ENCODE measurements around the gene AKAP6. TPM values are rescaled to one million over a fixed set of nuclear protein-coding genes. Genes with fewer than 3 reads are reported as not detected.
A peak's percentile ranks its signal among the peaks of the same experiment; 100 is the strongest.

Gene AKAP6
- total and polyA plus RNA-seq, 7 donors = 0.60 to 56.2 (median 29.5) TPM; not detected in 1

DNA sequence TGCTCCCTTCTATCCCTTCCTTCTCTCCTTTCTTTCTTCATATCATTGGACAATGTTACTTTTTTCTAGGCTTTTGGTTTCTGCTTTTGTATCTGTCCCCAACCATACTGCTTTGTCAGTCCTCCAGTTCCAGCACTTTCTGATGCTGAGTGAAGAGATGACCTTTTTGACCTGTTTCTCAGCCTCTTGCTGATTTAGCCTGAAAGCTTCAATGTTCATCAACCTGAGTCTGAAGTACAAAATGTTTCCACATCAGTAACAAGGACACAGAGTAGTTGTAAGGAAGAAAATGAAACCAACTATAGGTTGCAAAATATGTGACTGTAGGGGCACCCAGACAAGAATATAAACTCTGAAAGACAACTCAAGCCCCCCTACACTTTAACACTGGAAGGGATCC is 25.2 kb upstream of the AKAP6 start:
- no peaks in the 10 kb centered on the region for H3K27me3 ChIP-seq
- intact Hi-C loops (cut with DNase I) = no loop called here
- TF ChIP-seq, protein P1, sequence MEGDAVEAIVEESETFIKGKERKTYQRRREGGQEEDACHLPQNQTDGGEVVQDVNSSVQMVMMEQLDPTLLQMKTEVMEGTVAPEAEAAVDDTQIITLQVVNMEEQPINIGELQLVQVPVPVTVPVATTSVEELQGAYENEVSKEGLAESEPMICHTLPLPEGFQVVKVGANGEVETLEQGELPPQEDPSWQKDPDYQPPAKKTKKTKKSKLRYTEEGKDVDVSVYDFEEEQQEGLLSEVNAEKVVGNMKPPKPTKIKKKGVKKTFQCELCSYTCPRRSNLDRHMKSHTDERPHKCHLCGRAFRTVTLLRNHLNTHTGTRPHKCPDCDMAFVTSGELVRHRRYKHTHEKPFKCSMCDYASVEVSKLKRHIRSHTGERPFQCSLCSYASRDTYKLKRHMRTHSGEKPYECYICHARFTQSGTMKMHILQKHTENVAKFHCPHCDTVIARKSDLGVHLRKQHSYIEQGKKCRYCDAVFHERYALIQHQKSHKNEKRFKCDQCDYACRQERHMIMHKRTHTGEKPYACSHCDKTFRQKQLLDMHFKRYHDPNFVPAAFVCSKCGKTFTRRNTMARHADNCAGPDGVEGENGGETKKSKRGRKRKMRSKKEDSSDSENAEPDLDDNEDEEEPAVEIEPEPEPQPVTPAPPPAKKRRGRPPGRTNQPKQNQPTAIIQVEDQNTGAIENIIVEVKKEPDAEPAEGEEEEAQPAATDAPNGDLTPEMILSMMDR (IDR thresholded peaks at IDR 0.05) = no peak
- TF ChIP-seq POLR2A (IDR thresholded peaks at IDR 0.05) = no peak
- TF ChIP-seq POLR2AphosphoS5 (IDR thresholded peaks at IDR 0.05) = no peak
- TF ChIP-seq EP300 (IDR thresholded peaks at IDR 0.05) = no peak
- no peaks in the 10 kb centered on the region for H3K36me3 ChIP-seq
- no peaks in the 10 kb centered on the region for H3K9me3 ChIP-seq
- no peak for DNase-seq
- H3K4me1 ChIP-seq = peaks cover 0 to 29% (median 18%) of the 10 kb centered on the region in 4 donors
- H3K4me3 ChIP-seq = no peak overlapping the region
- H3K27ac ChIP-seq = no peak overlapping the region

DNA sequence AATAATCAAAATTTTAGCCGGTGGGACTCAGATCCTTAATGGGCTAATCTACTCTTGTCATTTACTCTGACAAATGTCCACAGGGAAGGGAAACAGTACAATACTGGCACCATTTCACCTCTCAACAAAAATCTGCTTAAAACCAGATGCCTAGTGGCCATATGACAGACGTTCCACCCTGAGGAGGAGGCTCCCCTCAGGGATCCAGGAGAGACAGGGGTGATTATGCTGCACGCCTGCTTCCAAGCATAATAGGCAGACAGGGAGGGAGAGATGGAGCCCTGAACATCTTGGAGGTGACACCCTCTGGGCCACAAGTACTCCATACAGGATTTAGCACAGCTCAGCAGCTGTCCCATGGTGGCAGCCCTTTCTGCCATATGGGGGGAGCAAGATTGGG is 24.8 kb upstream of the AKAP6 start:
- Histone ChIP-seq H3K9me3 (no peaks in the 10 kb centered on the region), H3K27ac (no peak overlapping the region), H3K4me1 (peaks cover 0 to 25% (median 15%) of the 10 kb centered on the region in 4 donors), H3K36me3 (no peaks in the 10 kb centered on the region), H3K27me3 (no peaks in the 10 kb centered on the region), H3K4me3 (no peak overlapping the region)
- TF ChIP-seq POLR2A (IDR thresholded peaks at IDR 0.05) = no peak
- TF ChIP-seq, protein P1 (IDR thresholded peaks at IDR 0.05) = no peak
- no peak for TF ChIP-seq EP300 (IDR thresholded peaks at IDR 0.05)
- no peak for TF ChIP-seq POLR2AphosphoS5 (IDR thresholded peaks at IDR 0.05)
- DNase-seq = no peak
- 88 to 90% methylated on average over 3 of the region's 3 CpGs for WGBS, 2 donors
- intact Hi-C loops (cut with DNase I) = no loop called here

DNA sequence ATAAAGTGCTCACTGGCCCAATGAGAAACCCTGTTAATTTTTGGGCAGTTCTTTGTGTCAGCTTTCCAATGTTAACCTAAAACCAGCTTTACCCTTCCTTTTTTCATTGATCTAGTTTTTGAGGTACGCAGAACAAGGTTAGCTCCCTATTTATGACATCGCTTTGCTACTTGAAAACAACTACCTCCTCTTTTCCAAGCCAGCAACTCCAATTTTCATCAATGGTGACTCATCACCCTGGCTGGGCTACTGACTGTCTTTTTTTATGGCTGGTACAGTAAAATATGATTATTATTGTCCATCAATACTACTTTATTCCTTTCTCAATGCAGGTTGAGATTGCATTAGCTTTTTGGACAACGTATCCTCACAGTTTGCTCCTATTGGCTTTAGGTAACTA is 22.5 kb upstream of the AKAP6 start:
- intact Hi-C loops (cut with DNase I) = no loop called here
- Histone ChIP-seq H3K9me3 (no peaks in the 10 kb centered on the region), H3K27ac (no peak overlapping the region), H3K27me3 (no peaks in the 10 kb centered on the region), H3K36me3 (no peaks in the 10 kb centered on the region), H3K4me3 (no peak overlapping the region), H3K4me1 (peaks cover 0 to 32% (median 19%) of the 10 kb centered on the region in 4 donors)
- WGBS, 2 donors = 79 to 92% methylated on average over 3 of the region's 3 CpGs
- DNase-seq = no peak
- TF ChIP-seq EP300 (IDR thresholded peaks at IDR 0.05) (no peak), POLR2AphosphoS5 (IDR thresholded peaks at IDR 0.05) (no peak), POLR2A (IDR thresholded peaks at IDR 0.05) (no peak)
- TF ChIP-seq, protein P1 (IDR thresholded peaks at IDR 0.05) = no peak

DNA sequence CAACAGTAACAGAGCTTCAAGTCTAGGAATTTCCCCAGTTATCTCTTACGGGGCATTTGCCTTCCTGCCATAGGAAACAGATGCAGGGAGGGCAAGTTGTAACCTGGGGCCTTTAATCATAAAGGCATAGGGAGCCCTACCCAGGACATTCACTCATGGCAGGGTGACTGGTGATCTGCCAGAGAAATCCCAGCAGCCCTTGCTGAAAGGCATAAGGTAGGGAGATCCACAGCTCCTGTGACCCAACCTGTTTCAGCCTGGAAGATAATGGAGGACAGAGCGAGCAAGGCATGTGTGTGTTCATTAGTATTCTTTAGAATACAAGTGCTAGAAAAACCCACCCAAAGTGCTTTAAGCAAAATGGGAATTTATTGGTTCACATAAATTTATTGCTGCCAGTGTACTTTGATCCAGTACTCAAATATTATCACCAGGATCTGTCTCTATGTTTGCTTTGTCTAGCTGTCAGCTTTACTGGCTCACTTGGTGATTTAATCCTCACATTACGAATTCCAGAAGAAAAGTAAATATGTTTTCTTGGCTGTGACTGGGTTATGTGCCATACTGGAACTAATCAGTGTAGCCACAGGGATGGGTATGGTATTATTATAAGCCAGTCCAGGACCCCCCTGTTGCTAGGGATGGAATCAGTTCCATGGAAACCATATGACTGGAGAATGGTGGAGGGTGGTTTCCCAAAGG is 21.1 kb upstream of the AKAP6 start:
- 16 to 65% methylated on average over 3 of the region's 3 CpGs for WGBS, 2 donors
- intact Hi-C loops (cut with DNase I) = no loop called here

More for the DNA sequence above, 21.1 kb upstream of the AKAP6 start:
- TF ChIP-seq, protein P1 (IDR thresholded peaks at IDR 0.05) = no peak
- no peak for TF ChIP-seq POLR2A (IDR thresholded peaks at IDR 0.05)
- no peak for DNase-seq
- peaks cover 0 to 33% (median 20%) of the 10 kb centered on the region in 4 donors for H3K4me1 ChIP-seq
- H3K27ac ChIP-seq = peak overlapping the region in 2 of 4 donors; percentile 10 to 27
- no peaks in the 10 kb centered on the region for H3K9me3 ChIP-seq
- no peak overlapping the region for H3K4me3 ChIP-seq
- H3K27me3 ChIP-seq = no peaks in the 10 kb centered on the region
- H3K36me3 ChIP-seq = no peaks in the 10 kb centered on the region
